Peyer's patch (tissue), 4 donors: Measurements from ENCODE around the gene CNRIP1.

Experiments
- CTCF ChIP-seq, 6 experiments: fragments of 450-650 bp in 4 of 6; fragments of 200-600 bp in 2 of 6; sonication (generic) in 1 of 6; IDR thresholded peaks; one replicate each; pipeline ENCODE4 v1.5.1; 2017 to 2019; ENCODE audit warnings: antibody characterized with exemption in 6 of 6, mild to moderate bottlenecking in 3 of 6, moderate library complexity in 1 of 6
- POLR2A ChIP-seq, 2 donors: fragments of 450-650 bp; IDR thresholded peaks; one replicate each; pipeline ENCODE4 v1.5.1; 2017; ENCODE audit warnings: antibody characterized with exemption in 2 of 2, mild to moderate bottlenecking in 2 of 2, moderate library complexity in 2 of 2

DNA sequence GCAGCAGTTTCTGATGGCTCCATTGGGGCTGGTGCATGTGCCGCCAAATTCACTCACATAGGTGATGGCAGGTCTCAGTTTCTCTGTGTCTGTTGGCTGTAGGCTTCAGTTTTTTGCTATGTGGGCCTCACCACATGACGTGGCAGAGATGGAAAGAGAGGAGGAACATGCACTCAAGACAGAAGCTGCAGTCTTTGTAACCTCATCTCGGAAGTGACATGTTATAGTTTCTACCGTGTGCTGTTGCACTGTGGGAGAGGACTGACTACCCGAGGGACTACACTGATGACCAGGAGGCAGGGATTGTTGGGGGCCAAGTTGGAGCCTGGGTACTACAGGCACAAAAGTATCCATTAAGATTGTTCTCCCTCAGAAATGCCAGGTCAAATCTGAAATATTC is 9.2 kb upstream of the CNRIP1 start:
- TF ChIP-seq CTCF (IDR thresholded peaks at IDR 0.05) (no peak), POLR2A (IDR thresholded peaks at IDR 0.05) (no peak)
